ENCODE measurements around the gene RSU1.

Gene RSU1

DNA sequence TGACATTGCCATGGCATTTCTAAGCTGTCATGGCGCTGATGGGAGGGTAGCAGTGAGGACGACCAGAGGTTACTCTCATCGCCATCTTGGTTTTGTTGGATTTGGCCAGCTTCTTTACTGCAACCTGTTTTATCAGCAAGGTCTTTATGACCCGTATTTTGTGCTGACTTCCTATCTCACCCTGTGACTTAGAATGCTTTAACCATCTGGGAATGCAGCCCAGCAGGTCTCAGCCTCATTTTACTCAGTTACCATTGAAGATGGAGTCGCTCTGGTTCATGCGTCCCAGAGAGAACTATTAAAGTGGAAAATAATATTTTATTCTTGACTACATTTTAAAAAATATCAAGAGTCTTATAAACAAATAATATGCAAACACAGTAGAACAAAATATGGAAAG, 131.7 kb downstream of the RSU1 start:
- H3K9me3 Mint-ChIP-seq: no peaks in the 10 kb centered on the region
- no peak overlapping the region for H3K4me3 Mint-ChIP-seq
- H3K36me3 Mint-ChIP-seq: peaks cover 26% of the 10 kb centered on the region
- ATAC-seq (ENCODE audit: low read depth): no peak
- no peaks in the 10 kb centered on the region for H3K27me3 Mint-ChIP-seq
- H3K27ac Mint-ChIP-seq: no peak overlapping the region
- no peak for DNase-seq (ENCODE audit: low spot score in 2 of 2)
- H3K4me1 Mint-ChIP-seq: no peaks in the 10 kb centered on the region

- no peak overlapping the region for H3K4me3 Mint-ChIP-seq
- H3K27me3 Mint-ChIP-seq: no peaks in the 10 kb centered on the region
- no peak overlapping the region for H3K27ac Mint-ChIP-seq
- no peak for DNase-seq (ENCODE audit: low spot score in 2 of 2)
- no peaks in the 10 kb centered on the region for H3K9me3 Mint-ChIP-seq
- no peaks in the 10 kb centered on the region for H3K4me1 Mint-ChIP-seq
- no peak for ATAC-seq (ENCODE audit: low read depth)
- peaks cover 40% of the 10 kb centered on the region for H3K36me3 Mint-ChIP-seq
Measured at GRCh38 chr10:16681521-16681920, 135.7 kb downstream of the RSU1 start.

DNA sequence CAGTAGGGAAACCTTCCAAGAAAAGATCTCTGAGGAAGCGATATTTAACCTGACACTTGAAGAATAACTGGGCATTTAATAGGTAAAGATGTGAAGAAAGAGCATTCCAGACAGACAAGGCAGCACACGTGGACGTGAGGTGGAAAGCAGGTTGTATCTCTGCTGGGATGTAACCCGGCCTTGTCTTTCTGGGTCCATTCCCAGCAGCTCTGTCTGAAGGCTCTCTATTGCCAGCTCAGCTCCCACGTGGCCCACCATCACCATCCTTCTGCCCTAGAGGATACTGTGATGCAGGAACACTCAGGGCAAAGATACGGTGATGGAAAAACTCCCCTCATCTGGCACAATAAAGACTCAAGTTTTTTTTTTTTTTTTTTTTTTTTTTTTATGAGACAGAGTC, 137.7 kb downstream of the RSU1 start:
- no peaks in the 10 kb centered on the region for H3K27me3 Mint-ChIP-seq
- DNase-seq (ENCODE audit: low spot score in 2 of 2) (no peak), ATAC-seq (ENCODE audit: low read depth) (no peak)
- peaks cover 45% of the 10 kb centered on the region for H3K36me3 Mint-ChIP-seq
- no peaks in the 10 kb centered on the region for H3K4me1 Mint-ChIP-seq
- H3K4me3 Mint-ChIP-seq: no peak overlapping the region
- no peak overlapping the region for H3K27ac Mint-ChIP-seq
- H3K9me3 Mint-ChIP-seq: no peaks in the 10 kb centered on the region

DNA sequence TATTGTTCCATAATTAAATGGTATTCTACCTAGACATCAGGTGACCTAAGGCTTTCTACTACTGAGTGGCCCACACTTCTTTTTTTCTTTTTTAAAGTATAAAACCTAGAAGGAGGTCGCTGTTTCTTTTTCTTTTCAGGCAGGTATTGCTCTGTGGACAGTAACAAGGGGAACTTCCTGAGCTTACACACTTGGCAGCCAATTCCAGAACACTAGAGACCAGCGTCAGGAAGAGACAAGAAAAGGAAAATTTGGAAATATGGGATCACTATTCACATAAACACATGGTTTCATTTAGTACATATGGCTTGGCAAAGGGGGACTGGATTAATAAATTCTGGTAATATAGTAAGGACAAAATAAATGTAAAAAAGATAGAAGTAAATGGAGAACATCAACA, 141.9 kb downstream of the RSU1 start:
- H3K9me3 Mint-ChIP-seq: no peaks in the 10 kb centered on the region
- peaks cover 2% of the 10 kb centered on the region for H3K4me1 Mint-ChIP-seq
- no peaks in the 10 kb centered on the region for H3K27me3 Mint-ChIP-seq
- DNase-seq (ENCODE audit: low spot score in 2 of 2) (no peak), ATAC-seq (ENCODE audit: low read depth) (no peak)
- H3K27ac Mint-ChIP-seq: no peak overlapping the region
- no peak overlapping the region for H3K4me3 Mint-ChIP-seq
- peaks cover 36% of the 10 kb centered on the region for H3K36me3 Mint-ChIP-seq

GRCh38 chr10:16674147-16674703, 143.0 kb downstream of the RSU1 start:
- no peak for ATAC-seq (ENCODE audit: low read depth)
- Mint-ChIP-seq H3K27ac (no peak overlapping the region), H3K4me3 (no peak overlapping the region), H3K36me3 (peaks cover 38% of the 10 kb centered on the region), H3K27me3 (no peaks in the 10 kb centered on the region), H3K4me1 (peaks cover 2% of the 10 kb centered on the region), H3K9me3 (no peaks in the 10 kb centered on the region)
- no peak for DNase-seq (ENCODE audit: low spot score in 2 of 2)

DNA sequence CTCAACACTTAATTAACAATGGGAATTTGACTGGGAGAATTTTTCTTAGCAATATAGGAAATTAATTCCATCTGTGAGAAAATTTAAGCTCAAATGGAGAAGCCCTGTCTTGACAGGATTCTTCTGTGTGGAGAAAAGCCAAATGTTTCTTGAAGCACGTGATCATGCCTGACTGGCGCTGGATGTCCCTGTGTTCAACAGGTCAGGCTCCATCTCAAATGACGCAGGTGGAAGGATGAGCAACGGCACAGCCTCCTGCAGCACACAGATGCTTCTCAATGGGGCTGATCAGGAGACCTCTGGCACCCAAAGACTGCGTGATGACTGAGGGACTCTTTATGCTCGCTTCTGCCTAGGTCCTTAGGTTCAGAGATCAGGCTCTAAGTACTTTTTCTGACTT, 143.8 kb downstream of the RSU1 start:
- Mint-ChIP-seq H3K9me3 (no peaks in the 10 kb centered on the region), H3K4me1 (peaks cover 2% of the 10 kb centered on the region), H3K27me3 (no peaks in the 10 kb centered on the region), H3K4me3 (no peak overlapping the region), H3K27ac (no peak overlapping the region), H3K36me3 (peaks cover 39% of the 10 kb centered on the region)
- ATAC-seq (ENCODE audit: low read depth): no peak
- DNase-seq (ENCODE audit: low spot score in 2 of 2): no peak

GRCh38 chr10:16663444-16663843, 153.8 kb downstream of the RSU1 start:
- DNase-seq (ENCODE audit: low spot score in 2 of 2): no peak
- no peak overlapping the region for H3K27ac Mint-ChIP-seq
- no peaks in the 10 kb centered on the region for H3K4me1 Mint-ChIP-seq
- no peak for ATAC-seq (ENCODE audit: low read depth)
- peaks cover 5% of the 10 kb centered on the region for H3K36me3 Mint-ChIP-seq
- no peaks in the 10 kb centered on the region for H3K9me3 Mint-ChIP-seq
- no peak overlapping the region for H3K4me3 Mint-ChIP-seq
- no peaks in the 10 kb centered on the region for H3K27me3 Mint-ChIP-seq

GRCh38 chr10:16662923-16663322, 154.3 kb downstream of the RSU1 start:
- peaks cover 2% of the 10 kb centered on the region for H3K36me3 Mint-ChIP-seq
- H3K27ac Mint-ChIP-seq: no peak overlapping the region
- DNase-seq (ENCODE audit: low spot score in 2 of 2) (no peak), ATAC-seq (ENCODE audit: low read depth) (no peak)
- no peaks in the 10 kb centered on the region for H3K4me1 Mint-ChIP-seq
- H3K27me3 Mint-ChIP-seq: no peaks in the 10 kb centered on the region
- H3K9me3 Mint-ChIP-seq: no peaks in the 10 kb centered on the region
- H3K4me3 Mint-ChIP-seq: no peak overlapping the region

GRCh38 chr10:16656895-16657294, 160.3 kb downstream of the RSU1 start:
- H3K27me3 Mint-ChIP-seq: no peaks in the 10 kb centered on the region

GRCh38 chr10:16653224-16653623, 164.0 kb downstream of the RSU1 start:
- no peak for DNase-seq (ENCODE audit: low spot score in 2 of 2)
- H3K27ac Mint-ChIP-seq: no peak overlapping the region
- ATAC-seq (ENCODE audit: low read depth): no peak
- no peaks in the 10 kb centered on the region for H3K27me3 Mint-ChIP-seq
- no peak overlapping the region for H3K4me3 Mint-ChIP-seq
- H3K36me3 Mint-ChIP-seq: peaks cover 5% of the 10 kb centered on the region
- H3K4me1 Mint-ChIP-seq: peaks cover 2% of the 10 kb centered on the region
- H3K9me3 Mint-ChIP-seq: no peaks in the 10 kb centered on the region

More at GRCh38 chr10:16656895-16657294, 160.3 kb downstream of the RSU1 start:
- no peak for ATAC-seq (ENCODE audit: low read depth)
- Mint-ChIP-seq H3K4me1 (peaks cover 1% of the 10 kb centered on the region), H3K9me3 (no peaks in the 10 kb centered on the region), H3K36me3 (peaks cover 2% of the 10 kb centered on the region), H3K4me3 (no peak overlapping the region), H3K27ac (no peak overlapping the region)
- no peak for DNase-seq (ENCODE audit: low spot score in 2 of 2)

- H3K9me3 Mint-ChIP-seq: no peaks in the 10 kb centered on the region
- H3K4me1 Mint-ChIP-seq: peaks cover 2% of the 10 kb centered on the region
- H3K27me3 Mint-ChIP-seq: no peaks in the 10 kb centered on the region
- ATAC-seq (ENCODE audit: low read depth): no peak
- H3K27ac Mint-ChIP-seq: no peak overlapping the region
- H3K4me3 Mint-ChIP-seq: no peak overlapping the region
- no peak for DNase-seq (ENCODE audit: low spot score in 2 of 2)
- H3K36me3 Mint-ChIP-seq: peaks cover 7% of the 10 kb centered on the region
Measured at GRCh38 chr10:16652154-16652553, 165.1 kb downstream of the RSU1 start.

DNA sequence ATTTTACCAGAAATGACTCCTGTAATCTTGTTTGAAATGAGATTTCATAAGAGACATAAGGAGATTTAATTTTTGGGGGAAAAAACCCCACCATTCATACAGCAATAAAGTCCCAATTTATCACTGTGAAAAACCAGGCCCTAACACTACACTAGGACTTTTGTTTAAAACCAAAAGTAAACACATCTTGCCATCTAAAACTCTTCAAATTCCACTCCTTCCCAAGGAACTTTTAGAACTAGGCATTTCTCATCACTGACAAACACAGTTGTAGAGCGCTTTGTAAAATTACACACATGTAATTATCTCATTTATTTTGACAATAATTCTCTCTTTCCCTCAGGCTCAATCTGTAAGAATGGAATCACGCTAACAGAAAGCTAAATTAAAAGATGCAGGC, 167.5 kb downstream of the RSU1 start:
- Mint-ChIP-seq H3K27ac (no peak overlapping the region), H3K9me3 (no peaks in the 10 kb centered on the region), H3K4me1 (peaks cover 2% of the 10 kb centered on the region)

DNA sequence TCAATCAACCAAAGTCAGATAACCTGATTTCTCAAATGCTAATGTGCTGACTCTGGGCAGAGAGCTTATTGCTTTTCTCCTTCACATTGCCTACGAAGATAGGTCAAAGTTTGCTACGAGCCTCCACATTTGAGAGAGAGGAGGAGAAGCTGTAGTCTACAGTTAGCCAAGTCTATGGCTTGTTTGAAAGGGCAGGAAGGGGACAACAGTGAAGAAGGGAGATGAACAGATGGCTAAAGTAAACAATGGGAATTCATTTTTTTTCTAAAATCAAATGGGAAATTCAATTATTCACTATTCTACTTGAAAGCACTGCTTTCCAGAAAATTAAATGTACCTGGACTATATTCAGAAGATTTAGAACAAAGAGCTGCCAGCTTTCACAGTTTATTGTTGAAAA, 168.9 kb downstream of the RSU1 start:
- Mint-ChIP-seq H3K36me3 (peaks cover 7% of the 10 kb centered on the region), H3K9me3 (no peaks in the 10 kb centered on the region), H3K27me3 (no peaks in the 10 kb centered on the region), H3K4me1 (peaks cover 2% of the 10 kb centered on the region), H3K27ac (no peak overlapping the region), H3K4me3 (no peak overlapping the region)
- DNase-seq (ENCODE audit: low spot score in 2 of 2): no peak
- no peak for ATAC-seq (ENCODE audit: low read depth)

More for the DNA sequence above, 167.5 kb downstream of the RSU1 start:
- DNase-seq (ENCODE audit: low spot score in 2 of 2) (no peak), ATAC-seq (ENCODE audit: low read depth) (no peak)
- no peak overlapping the region for H3K4me3 Mint-ChIP-seq
- peaks cover 7% of the 10 kb centered on the region for H3K36me3 Mint-ChIP-seq
- H3K27me3 Mint-ChIP-seq: no peaks in the 10 kb centered on the region

GRCh38 chr10:16646181-16647059, 170.8 kb downstream of the RSU1 start:
- ATAC-seq (ENCODE audit: low read depth) (no peak), DNase-seq (ENCODE audit: low spot score in 2 of 2) (no peak)
- H3K27ac Mint-ChIP-seq: no peak overlapping the region
- H3K4me1 Mint-ChIP-seq: no peaks in the 10 kb centered on the region
- peaks cover 7% of the 10 kb centered on the region for H3K36me3 Mint-ChIP-seq
- no peak overlapping the region for H3K4me3 Mint-ChIP-seq
- H3K27me3 Mint-ChIP-seq: no peaks in the 10 kb centered on the region
- no peaks in the 10 kb centered on the region for H3K9me3 Mint-ChIP-seq

GRCh38 chr10:16644146-16644545, 173.1 kb downstream of the RSU1 start:
- H3K9me3 Mint-ChIP-seq: no peaks in the 10 kb centered on the region
- H3K27me3 Mint-ChIP-seq: no peaks in the 10 kb centered on the region
- no peak overlapping the region for H3K27ac Mint-ChIP-seq
- DNase-seq (ENCODE audit: low spot score in 2 of 2): no peak
- no peak for ATAC-seq (ENCODE audit: low read depth)
- H3K4me1 Mint-ChIP-seq: peaks cover 2% of the 10 kb centered on the region
- peaks cover 9% of the 10 kb centered on the region for H3K36me3 Mint-ChIP-seq
- no peak overlapping the region for H3K4me3 Mint-ChIP-seq
